ENCODE results near the gene NME3.

The NME3 gene

GRCh38 chr16:1779741-1780676 is 8.7 kb upstream of the NME3 start:
- no peak for DNase-seq

- no peak for DNase-seq
Observed at GRCh38 chr16:1779234-1779701, 7.9 kb upstream of the NME3 start.

GRCh38 chr16:1778200-1779179 is 7.1 kb upstream of the NME3 start:
- DNase-seq: no peak

GRCh38 chr16:1777375-1778199 is 6.2 kb upstream of the NME3 start:
- no peak for DNase-seq

- no peak for DNase-seq
Observed at GRCh38 chr16:1776991-1777374, 5.6 kb upstream of the NME3 start.

- no peak for DNase-seq
Observed at GRCh38 chr16:1776672-1776955, 5.3 kb upstream of the NME3 start.

- DNase-seq: no peak
Observed at GRCh38 chr16:1775846-1776671, 4.7 kb upstream of the NME3 start.

GRCh38 chr16:1775006-1775845 is 3.9 kb upstream of the NME3 start:
- DNase-seq: no peak

GRCh38 chr16:1774448-1774780 is 3.1 kb upstream of the NME3 start:
- DNase-seq: no peak

- no peak for DNase-seq
Observed at GRCh38 chr16:1773703-1774447, 2.5 kb upstream of the NME3 start.

GRCh38 chr16:1772908-1773702 is 1.8 kb upstream of the NME3 start, which contains the start of gene MRPS34:
MRPS34 (minus strand) TSS chr16:1773134; CDS start chr16:1773119, 15 bp downstream.
- DNase-seq: peak; percentile 39

GRCh38 chr16:1772362-1772907 is 1.1 kb upstream of the NME3 start, which contains the start of gene EME2:
EME2 (plus strand) TSS chr16:1772810; CDS start chr16:1773228, 418 bp downstream.
- DNase-seq: peak; percentile 15

- no peak for DNase-seq
Observed at GRCh38 chr16:1771864-1772361, 570 bp upstream of the NME3 start.

- DNase-seq: no peak
Observed at GRCh38 chr16:1770328-1771187, 785 bp downstream of the NME3 start.

GRCh38 chr16:1769402-1770300 is 1.7 kb downstream of the NME3 start:
- DNase-seq: no peak

- no peak for DNase-seq
Observed at GRCh38 chr16:1768767-1769401, 2.5 kb downstream of the NME3 start.

Measured in NCI-H1694 treated with DMSO at 0.1 percent for 48 hours (cell line).